ENCODE results near the gene URI1.

Gene URI1

DNA sequence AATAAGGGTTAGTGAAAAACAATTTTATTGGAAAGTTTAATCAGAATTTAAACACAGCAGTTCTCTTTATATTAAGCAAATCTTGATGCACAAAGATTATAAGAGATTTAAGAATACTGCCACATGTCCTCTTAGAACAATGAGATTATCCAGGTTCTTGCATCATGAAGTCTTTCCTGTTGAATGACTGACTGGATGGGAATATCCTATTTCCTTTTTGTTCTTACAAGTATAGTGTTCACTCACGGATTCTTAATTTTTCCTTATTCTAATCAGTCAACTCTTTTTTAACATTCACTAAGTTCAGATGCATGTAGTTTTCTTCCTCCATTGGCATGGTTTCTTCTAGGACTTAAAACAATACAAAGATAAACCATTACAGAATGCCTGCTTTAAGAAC is 10.1 kb downstream of the URI1 start:
- TF ChIP-seq, protein P1, sequence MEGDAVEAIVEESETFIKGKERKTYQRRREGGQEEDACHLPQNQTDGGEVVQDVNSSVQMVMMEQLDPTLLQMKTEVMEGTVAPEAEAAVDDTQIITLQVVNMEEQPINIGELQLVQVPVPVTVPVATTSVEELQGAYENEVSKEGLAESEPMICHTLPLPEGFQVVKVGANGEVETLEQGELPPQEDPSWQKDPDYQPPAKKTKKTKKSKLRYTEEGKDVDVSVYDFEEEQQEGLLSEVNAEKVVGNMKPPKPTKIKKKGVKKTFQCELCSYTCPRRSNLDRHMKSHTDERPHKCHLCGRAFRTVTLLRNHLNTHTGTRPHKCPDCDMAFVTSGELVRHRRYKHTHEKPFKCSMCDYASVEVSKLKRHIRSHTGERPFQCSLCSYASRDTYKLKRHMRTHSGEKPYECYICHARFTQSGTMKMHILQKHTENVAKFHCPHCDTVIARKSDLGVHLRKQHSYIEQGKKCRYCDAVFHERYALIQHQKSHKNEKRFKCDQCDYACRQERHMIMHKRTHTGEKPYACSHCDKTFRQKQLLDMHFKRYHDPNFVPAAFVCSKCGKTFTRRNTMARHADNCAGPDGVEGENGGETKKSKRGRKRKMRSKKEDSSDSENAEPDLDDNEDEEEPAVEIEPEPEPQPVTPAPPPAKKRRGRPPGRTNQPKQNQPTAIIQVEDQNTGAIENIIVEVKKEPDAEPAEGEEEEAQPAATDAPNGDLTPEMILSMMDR (IDR thresholded peaks at IDR 0.05; ENCODE audit: borderline replicate concordance, insufficient read depth, low read depth, low read length) = no peak

DNA sequence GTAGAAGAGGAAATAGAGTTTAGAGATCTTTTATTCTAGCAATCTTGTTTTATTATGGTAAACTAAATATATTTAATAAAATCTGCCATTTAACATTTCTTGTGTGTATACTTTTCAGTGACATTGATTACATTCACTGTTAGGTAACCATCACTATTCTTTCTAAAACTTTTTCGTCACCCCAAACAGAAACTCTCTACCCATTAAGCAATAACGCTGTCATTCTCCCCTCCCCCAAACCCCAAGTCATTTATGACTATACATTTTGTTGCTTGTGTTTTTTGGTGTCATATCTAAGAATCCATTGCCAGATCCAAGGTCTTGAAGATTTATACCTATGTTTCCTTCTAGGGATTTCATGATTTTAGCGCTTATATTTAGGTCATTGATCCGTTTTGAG is 10.6 kb downstream of the URI1 start:
- H3K4me3 ChIP-seq (ENCODE audit: low read depth, low read length) = no peak overlapping the region
- TF ChIP-seq, protein P1 (IDR thresholded peaks at IDR 0.05; ENCODE audit: borderline replicate concordance, insufficient read depth, low read depth, low read length) = no peak

More for the DNA sequence above, 10.1 kb downstream of the URI1 start:
- no peak overlapping the region for H3K4me3 ChIP-seq (ENCODE audit: low read depth, low read length)

DNA sequence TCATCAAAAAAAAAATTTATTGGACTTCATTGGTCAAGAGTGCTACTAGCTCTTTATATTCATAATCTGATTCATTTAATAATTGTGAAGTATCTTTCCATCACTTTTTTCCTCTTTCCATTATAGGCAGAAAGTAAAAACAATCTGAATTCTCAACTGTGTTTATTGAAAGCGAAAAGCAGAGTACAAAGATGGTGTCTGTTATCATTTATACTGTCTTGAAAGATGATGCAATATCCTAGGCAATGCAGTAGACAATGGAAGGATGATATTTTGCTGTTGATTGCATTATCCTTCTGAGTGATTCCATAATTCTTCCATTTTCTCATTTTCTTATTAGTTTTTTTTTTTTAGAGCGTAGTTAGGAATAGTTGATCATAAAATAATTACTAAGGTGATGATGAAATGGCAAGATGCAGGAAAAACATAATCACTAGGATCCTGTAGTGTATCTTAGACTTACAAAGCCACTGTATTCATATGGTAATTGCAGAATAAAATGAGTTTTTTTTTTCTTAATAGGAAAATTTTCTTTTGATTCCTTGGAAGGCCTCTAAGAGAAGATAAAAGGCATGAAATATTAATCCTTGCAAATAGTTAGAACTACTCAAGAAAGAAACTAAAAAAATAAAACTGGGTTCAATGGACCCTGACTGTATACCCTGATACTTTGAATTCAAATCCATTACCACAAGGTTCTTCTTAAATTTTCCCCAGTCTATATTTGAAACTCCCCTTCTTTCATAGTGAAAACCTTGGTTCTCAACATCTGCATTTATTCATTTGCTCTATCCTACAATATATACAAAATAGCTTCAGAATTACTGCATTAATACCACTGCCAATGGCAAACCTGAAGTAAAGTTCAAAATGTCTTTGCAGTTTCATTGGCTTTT is 11.6 kb downstream of the URI1 start:
- TF ChIP-seq, protein P1 (IDR thresholded peaks at IDR 0.05; ENCODE audit: borderline replicate concordance, insufficient read depth, low read depth, low read length) = no peak

DNA sequence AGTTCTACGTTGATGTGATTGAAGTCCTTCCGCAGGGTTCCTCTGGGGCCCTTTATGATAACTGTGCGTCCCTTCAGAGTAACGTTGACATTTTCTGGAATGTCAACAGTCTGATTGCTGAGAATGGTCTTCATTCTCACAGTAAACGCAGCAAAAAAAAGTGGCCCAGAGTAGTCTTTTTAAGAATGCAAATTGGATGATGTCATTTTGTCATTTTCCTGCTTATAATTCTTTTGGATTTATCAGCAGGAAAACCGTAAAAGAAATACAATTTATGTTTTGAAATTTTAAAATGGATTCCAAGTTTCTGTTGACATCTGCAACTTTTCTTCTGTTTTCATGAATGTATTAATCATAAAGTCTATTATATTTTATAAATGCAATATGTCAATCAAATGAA is 14.8 kb downstream of the URI1 start:
- TF ChIP-seq, protein P1 (IDR thresholded peaks at IDR 0.05; ENCODE audit: borderline replicate concordance, insufficient read depth, low read depth, low read length) = no peak
- H3K4me3 ChIP-seq (ENCODE audit: low read depth, low read length) = no peak overlapping the region

More for the DNA sequence above, 11.6 kb downstream of the URI1 start:
- no peak overlapping the region for H3K4me3 ChIP-seq (ENCODE audit: low read depth, low read length)

DNA sequence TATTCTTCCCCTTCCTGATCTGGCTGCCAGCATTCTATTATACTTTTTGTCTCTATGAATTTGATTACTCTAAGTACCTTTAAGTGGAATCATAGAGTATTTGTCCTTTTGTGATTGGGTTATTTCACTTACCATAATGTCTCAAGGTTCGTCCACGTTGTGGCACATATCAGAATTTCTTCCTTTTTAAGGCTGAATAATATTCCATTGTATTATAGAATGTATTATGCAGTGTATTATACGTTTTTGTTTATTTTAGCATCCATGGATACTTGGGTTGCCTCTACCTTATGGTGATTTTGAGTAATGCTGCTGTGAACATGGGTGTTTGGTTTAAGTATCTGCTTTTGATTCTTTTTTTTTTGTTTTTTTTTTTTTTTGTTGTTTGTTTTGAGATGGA is 19.3 kb downstream of the URI1 start:
- TF ChIP-seq, protein P1 (IDR thresholded peaks at IDR 0.05; ENCODE audit: borderline replicate concordance, insufficient read depth, low read depth, low read length) = no peak

DNA sequence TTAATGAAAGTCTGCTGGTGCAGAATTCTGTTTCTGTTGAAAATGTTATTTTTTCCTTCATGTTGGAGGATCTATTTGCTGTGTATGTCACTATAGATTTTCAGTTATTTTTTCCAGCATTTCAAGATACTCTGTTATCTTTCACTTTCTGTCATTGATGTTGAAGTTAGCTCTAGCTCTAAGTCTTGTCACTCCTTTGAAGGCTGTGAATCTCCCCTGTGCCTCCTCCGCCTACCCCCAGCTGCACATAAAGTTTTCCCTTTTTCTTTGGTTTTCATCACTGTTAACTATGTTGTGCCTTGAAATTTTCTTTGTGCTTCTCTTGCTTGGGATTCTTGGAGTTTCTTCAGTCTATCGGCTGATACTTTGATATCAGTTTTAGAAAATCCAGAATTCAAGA is 20.8 kb downstream of the URI1 start:
- TF ChIP-seq, protein P1 (IDR thresholded peaks at IDR 0.05; ENCODE audit: borderline replicate concordance, insufficient read depth, low read depth, low read length) = no peak

More for the DNA sequence above, 19.3 kb downstream of the URI1 start:
- H3K4me3 ChIP-seq (ENCODE audit: low read depth, low read length) = no peak overlapping the region

DNA sequence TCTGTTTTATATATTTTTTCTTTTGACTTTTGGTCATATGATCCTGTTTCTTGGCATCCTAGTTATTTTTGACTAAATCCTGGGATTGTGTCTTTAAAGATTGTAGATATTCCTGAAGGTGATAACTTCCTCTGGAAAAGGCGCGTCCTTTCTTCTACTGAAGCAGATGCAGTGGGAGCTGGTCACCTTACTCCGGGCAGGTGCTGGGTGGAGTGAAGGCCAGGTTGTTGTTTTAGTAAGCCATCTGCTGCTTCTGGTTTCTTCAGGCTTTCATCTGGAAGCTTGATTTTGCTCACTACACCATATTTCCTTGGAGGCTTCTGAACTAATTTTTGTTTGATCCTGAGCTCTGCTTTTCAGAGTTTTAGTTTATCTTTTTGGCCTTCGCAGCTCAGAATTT is 21.5 kb downstream of the URI1 start:
- TF ChIP-seq, protein P1 (IDR thresholded peaks at IDR 0.05; ENCODE audit: borderline replicate concordance, insufficient read depth, low read depth, low read length) = no peak
- no peak overlapping the region for H3K4me3 ChIP-seq (ENCODE audit: low read depth, low read length)

More for the DNA sequence above, 20.8 kb downstream of the URI1 start:
- no peak overlapping the region for H3K4me3 ChIP-seq (ENCODE audit: low read depth, low read length)
